HL-60 (cell line): ENCODE data around the gene CMTM5.

Source experiments
- CTCF ChIP-seq: IDR thresholded peaks from one replicate; pipeline ENCODE4 v1.5.1; 2011; ENCODE audit warnings: low read length, control low read depth, inconsistent platforms; ENCODE audit not compliant: insufficient read depth
- GABPA ChIP-seq: IDR thresholded peaks from 2 replicates; pipeline ENCODE4 v1.6.1; 2012; ENCODE audit warnings: low read depth
- POLR2AphosphoS5 ChIP-seq: IDR thresholded peaks from 2 replicates; pipeline ENCODE4 v1.6.1; 2012; ENCODE audit warnings: low read depth
- REST ChIP-seq: IDR thresholded peaks from 2 replicates; pipeline ENCODE4 v1.6.1; 2012; ENCODE audit warnings: low read depth; ENCODE audit not compliant: insufficient replicate concordance

- no peak for TF ChIP-seq CTCF
- no peak for TF ChIP-seq REST
- no peak for TF ChIP-seq GABPA
- TF ChIP-seq POLR2AphosphoS5: no peak
Measured at GRCh38 chr14:23401291-23401690, 24.4 kb downstream of the CMTM5 start.
